Measurements from ENCODE around the gene RRP12. TPM values are rescaled to one million over a fixed set of nuclear protein-coding genes. Genes with fewer than 3 reads are reported as not detected.

Gene RRP12
- total and polyA plus RNA-seq, 2 of the 4 experiments (the other 2 are of a cell fraction) = 21.5 to 23.3 TPM

DNA sequence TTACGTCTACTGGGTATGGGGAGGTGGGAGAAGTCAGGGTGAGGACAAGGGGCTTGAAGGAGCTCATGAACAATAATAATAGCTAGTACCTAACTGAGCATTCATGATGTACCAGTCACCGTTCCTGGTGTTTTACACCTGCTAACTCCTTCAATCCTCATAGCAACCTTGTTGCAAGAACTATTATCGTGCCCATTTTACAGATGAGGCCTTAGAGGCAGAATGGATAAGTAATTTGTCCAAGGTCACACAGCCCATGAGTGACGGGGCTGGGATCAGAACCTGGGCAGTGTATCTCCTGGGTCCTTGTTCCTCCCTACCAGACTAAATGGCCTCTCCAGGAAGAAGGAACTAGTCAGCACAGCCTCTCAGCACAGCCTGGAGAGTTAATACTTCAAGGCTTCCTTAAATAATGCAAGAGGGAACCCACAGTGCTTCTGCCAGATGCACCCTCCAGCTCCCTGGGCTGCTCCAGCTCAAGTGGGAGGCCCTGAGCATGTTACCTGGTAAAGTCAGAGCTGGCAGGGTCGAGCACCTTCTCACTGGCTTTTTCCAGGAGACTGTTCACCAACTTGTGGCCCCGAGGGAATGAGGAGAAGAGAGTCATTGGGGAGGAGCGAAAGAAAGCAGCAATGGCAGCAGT, 28.8 kb downstream of the RRP12 start:
- ATAC-seq (ENCODE audit: low read depth) = no peak
- no peak overlapping the region for H2AK9ac ChIP-seq (replicated peaks; ENCODE audit: low read depth, low read length, poor library complexity)
- no peak overlapping the region for H2BK5ac ChIP-seq (ENCODE audit: low read depth, low read length, poor library complexity, severe bottlenecking)
- H4K91ac ChIP-seq (ENCODE audit: insufficient read depth, low read depth, low read length) = no peak overlapping the region
- no peak overlapping the region for H3K14ac ChIP-seq (replicated peaks; ENCODE audit: low read depth, low read length)
- no peak overlapping the region for H3K4ac ChIP-seq (ENCODE audit: low read depth, low read length)
- TF ChIP-seq MXI1 (IDR thresholded peaks at IDR 0.05; ENCODE audit: borderline replicate concordance, low read depth, low read length) (no peak), POLR2A (IDR thresholded peaks at IDR 0.05; ENCODE audit: low read depth, low read length) (no peak), SMC3 (IDR thresholded peaks at IDR 0.05; ENCODE audit: low read depth, low read length) (no peak), RFX5 (IDR thresholded peaks at IDR 0.05; ENCODE audit: low read depth, low read length) (no peak), CHD1 (IDR thresholded peaks at IDR 0.05; ENCODE audit: low read depth, low read length) (no peak), BHLHE40 (IDR thresholded peaks at IDR 0.05; ENCODE audit: low read depth, low read length) (no peak), RCOR1 (IDR thresholded peaks at IDR 0.05; ENCODE audit: insufficient replicate concordance, low read length) (no peak), NFE2L2 (IDR thresholded peaks at IDR 0.05; ENCODE audit: low read depth, low read length) (no peak), MAFK (IDR thresholded peaks at IDR 0.05; ENCODE audit: low read depth, low read length) (no peak), MAZ (IDR thresholded peaks at IDR 0.05; ENCODE audit: borderline replicate concordance, low read depth, low read length) (no peak)
- dilution Hi-C loops (cut with HindIII; ENCODE audit: low sequenced_read_pairs, unreplicated experiment) (no loop called here), in situ Hi-C loops (cut with MboI; ENCODE audit: low sequenced_read_pairs) (no loop called here), intact Hi-C loops (cut with micrococcal nuclease) (no loop called here)
- no peak overlapping the region for H2BK20ac ChIP-seq (ENCODE audit: low read depth, low read length)
- H3K27ac ChIP-seq (ENCODE audit: insufficient read depth, low read length) = no peak overlapping the region
- no peaks in the 10 kb centered on the region for H3K9me3 ChIP-seq (ENCODE audit: control insufficient read depth, insufficient read depth, low read length)
- ChIA-PET POLR2A (ENCODE audit: unreplicated experiment) (no interaction called here), CTCF (no interaction called here)
- H3K9me1 ChIP-seq (ENCODE audit: insufficient read depth, low read length) = no peaks in the 10 kb centered on the region
- H3K27me3 ChIP-seq (ENCODE audit: control insufficient read depth, insufficient read depth, low read length) = no peaks in the 10 kb centered on the region
- no peak overlapping the region for H3K23ac ChIP-seq (ENCODE audit: low read depth, low read length)
- H3K4me1 ChIP-seq (ENCODE audit: control insufficient read depth, insufficient read depth, low read length) = no peaks in the 10 kb centered on the region
- peaks cover 59% of the 10 kb centered on the region for H3K36me3 ChIP-seq (ENCODE audit: control insufficient read depth, insufficient read depth, low read length)
- no CpG with 5 or more reads among the region's 7 CpGs for WGBS, 2 experiments (ENCODE audit: extremely low coverage in 2 of 2, insufficient read length in 1 of 2)
- H3K9ac ChIP-seq (ENCODE audit: low read depth, low read length) = no peak overlapping the region
- no peaks in the 10 kb centered on the region for H3K79me1 ChIP-seq (ENCODE audit: low read depth in 1 of 2, low read length in 2 of 2)
- no peak overlapping the region for H3K18ac ChIP-seq (ENCODE audit: low read depth, low read length)
- H2AFZ ChIP-seq (replicated peaks; ENCODE audit: low read length, poor library complexity) = no peak overlapping the region
- H4K8ac ChIP-seq (ENCODE audit: low read depth in 2 of 2, low read length in 2 of 2) = no peak overlapping the region
- H3K4me3 ChIP-seq (ENCODE audit: insufficient read depth, low read depth, low read length) = no peak overlapping the region
- no peak overlapping the region for H2BK15ac ChIP-seq (ENCODE audit: low read depth, low read length)
- no TSS peak for BruUV-seq (replicated peaks)
- H4K20me1 ChIP-seq (ENCODE audit: insufficient read depth, low read length) = no peaks in the 10 kb centered on the region; the same call in 1 of the 2 replicates
- H3K4me2 ChIP-seq (ENCODE audit: low read depth, low read length) = no peak overlapping the region
- H2BK120ac ChIP-seq (ENCODE audit: low read depth, low read length) = no peak overlapping the region
- DNase-seq = no peak
- H2AK5ac ChIP-seq (ENCODE audit: low read depth, low read length) = no peak overlapping the region
- no peak overlapping the region for H4K5ac ChIP-seq (ENCODE audit: low read depth, low read length)
- no peak overlapping the region for H3K56ac ChIP-seq (ENCODE audit: extremely low read depth, insufficient read depth, low read length)

All from IMR-90 (cell line).